OCI-LY7 (cell line): Measurements from ENCODE around the gene GPD2. TPM values are rescaled to one million over a fixed set of nuclear protein-coding genes. Genes with fewer than 3 reads are reported as not detected.

ENCODE experiments used
- BruUV-seq: library from RNA; stranded (reverse); fragments of 400-500 nt; replicated peaks from 2 replicates; lab custom pipeline; 2021; lab: Mats Ljungman, UMichigan
- CTCF ChIA-PET: fragments of 300-600 bp; sonication (Branson Sonifier 250); formaldehyde crosslinking; loops from one replicate; lab custom pipeline; 2022; ENCODE audit warnings: antibody characterized with exemption; ENCODE audit not compliant: unreplicated experiment; lab: Charles Lee
- POLR2A ChIA-PET: fragments of 300-600 bp; sonication (Branson Sonifier 250); formaldehyde crosslinking; loops from one replicate; lab custom pipeline; 2022; ENCODE audit warnings: antibody characterized with exemption; lab: Charles Lee
- DNase-seq: peaks from one replicate; pipeline ENCODE4 v3.0.0-alpha.2; 2015; ENCODE audit warnings: low spot score
- H2AFZ ChIP-seq: fragments of 200-600 bp; sonication (generic), shearing (Covaris generic); 2 replicates; pipeline ENCODE4 v1.6.1; 2014; ENCODE audit warnings: mild to moderate bottlenecking, antibody characterized with exemption, low read length, moderate library complexity
- H3K27ac ChIP-seq: fragments of 200-600 bp; sonication (generic); 2 replicates; pipeline ENCODE4 v1.5.1; 2014; ENCODE audit warnings: mixed run types, low read depth, mild to moderate bottlenecking, moderate library complexity, low read length, inconsistent platforms; ENCODE audit not compliant: poor library complexity, severe bottlenecking
- H3K36me3 ChIP-seq: fragments of 200-600 bp; sonication (generic); 2 replicates; pipeline ENCODE4 v1.6.1; 2014; ENCODE audit warnings: mild to moderate bottlenecking, antibody characterized with exemption, low read length, moderate library complexity, mixed read lengths; ENCODE audit not compliant: insufficient read depth
- H3K4me1 ChIP-seq: fragments of 200-600 bp; sonication (generic); 2 replicates; pipeline ENCODE4 v1.5.1; 2014; ENCODE audit warnings: mild to moderate bottlenecking, low read length; ENCODE audit not compliant: insufficient read depth, poor library complexity, severe bottlenecking
- H3K4me2 ChIP-seq: fragments of 200-600 bp; sonication (generic); 2 replicates; pipeline ENCODE4 v1.6.1; 2014; ENCODE audit warnings: mild to moderate bottlenecking, low read length
- H3K4me3 ChIP-seq: fragments of 200-600 bp; sonication (generic); 2 replicates; pipeline ENCODE4 v1.5.1; 2014; ENCODE audit warnings: mild to moderate bottlenecking, low read depth, low read length; ENCODE audit not compliant: poor library complexity, severe bottlenecking
- H3K79me2 ChIP-seq: fragments of 200-600 bp; sonication (generic); 2 replicates; pipeline ENCODE4 v1.6.1; 2016; ENCODE audit warnings: low read depth, mild to moderate bottlenecking, low read length, moderate library complexity, mixed read lengths; ENCODE audit not compliant: insufficient read depth
- H3K9me2 ChIP-seq: fragments of 200-600 bp; sonication (generic); 2 replicates; pipeline ENCODE4 v1.6.1; 2016; ENCODE audit warnings: mild to moderate bottlenecking, low read length, mixed read lengths; ENCODE audit not compliant: insufficient read depth
- H3K9me3 ChIP-seq: fragments of 200-600 bp; sonication (generic); 2 replicates; pipeline ENCODE4 v1.6.1; 2014; ENCODE audit warnings: mild to moderate bottlenecking, mixed run types, low read length, mixed read lengths
- H4K20me1 ChIP-seq: fragments of 200-600 bp; sonication (generic); 2 replicates; pipeline ENCODE4 v1.6.1; 2014; ENCODE audit warnings: mild to moderate bottlenecking, antibody characterized with exemption, low read length, moderate library complexity, mixed read lengths; ENCODE audit not compliant: insufficient read depth
- CTCF ChIP-seq: fragments of 200-600 bp; sonication (generic); conservative IDR thresholded peaks from 2 replicates; pipeline ENCODE4 v1.5.1; 2014; ENCODE audit warnings: mild to moderate bottlenecking, antibody characterized with exemption, low read length, moderate library complexity, mixed read lengths
- EZH2phosphoT487 ChIP-seq: fragments of 200-600 bp; sonication (generic); IDR thresholded peaks from 2 replicates; pipeline ENCODE4 v1.6.1; 2018; ENCODE audit warnings: low read depth, borderline replicate concordance, mild to moderate bottlenecking, mixed run types, antibody characterized with exemption, low read length, moderate library complexity, mixed read lengths
- intact Hi-C: fragments of 100-400 bp; cut with micrococcal nuclease; formaldehyde crosslinking; loops from one replicate; pipeline ENCODE4 v1.10.0; 2022; ENCODE audit not compliant: unreplicated experiment
- total RNA-seq, 2 experiments: library from RNA; depleted of rRNA in 1 of 2; stranded (reverse); fragments of >200 nt in 1 of 2; shearing (Covaris generic) in 1 of 2; gene quantifications; 2 replicates each; pipeline ENCODE4 v1.2.3, GENCODE V29; 2014 to 2022

The GPD2 gene
- total RNA-seq, 2 experiments from 2014 or later = 6.6 to 20.2 TPM

- Histone ChIP-seq H3K79me2 (no peaks in the 10 kb centered on the region), H4K20me1 (no peaks in the 10 kb centered on the region), H2AFZ (no peak overlapping the region), H3K27ac (no peak overlapping the region), H3K9me3 (no peaks in the 10 kb centered on the region), H3K4me1 (no peaks in the 10 kb centered on the region), H3K36me3 (no peaks in the 10 kb centered on the region), H3K9me2 (no peaks in the 10 kb centered on the region), H3K4me3 (no peak overlapping the region), H3K4me2 (no peak overlapping the region)
- TF ChIP-seq EZH2phosphoT487 (no peak), CTCF (no peak)
- BruUV-seq = no TSS peak
- ChIA-PET CTCF (no interaction called here), POLR2A (interaction anchor here (0.8 to 1.0 kb wide), 2 partner anchors 8 to 10 kb away, joined by 3 read pairs; no protein-coding TSS in a partner anchor)
- intact Hi-C loops = no loop called here
- no peak for DNase-seq
Measured at GRCh38 chr2:156532989-156533388, 96.8 kb downstream of the GPD2 start.

GRCh38 chr2:156536534-156536933 is 100.4 kb downstream of the GPD2 start:
- Histone ChIP-seq H3K4me3 (no peak overlapping the region), H3K27ac (no peak overlapping the region), H3K36me3 (no peaks in the 10 kb centered on the region), H3K79me2 (no peaks in the 10 kb centered on the region), H3K4me2 (no peak overlapping the region), H3K9me3 (no peaks in the 10 kb centered on the region), H4K20me1 (no peaks in the 10 kb centered on the region), H3K9me2 (no peaks in the 10 kb centered on the region), H2AFZ (no peak overlapping the region), H3K4me1 (no peaks in the 10 kb centered on the region)
- TF ChIP-seq CTCF = no peak
- POLR2A ChIA-PET = no interaction called here
- no peak for DNase-seq
- intact Hi-C loops = no loop called here
- no TSS peak for BruUV-seq
- CTCF ChIA-PET = no interaction called here

- Histone ChIP-seq H2AFZ (no peak overlapping the region), H3K27ac (no peak overlapping the region), H4K20me1 (no peaks in the 10 kb centered on the region), H3K4me1 (no peaks in the 10 kb centered on the region), H3K79me2 (no peaks in the 10 kb centered on the region), H3K9me3 (no peaks in the 10 kb centered on the region), H3K9me2 (no peaks in the 10 kb centered on the region), H3K4me2 (no peak overlapping the region), H3K4me3 (no peak overlapping the region), H3K36me3 (no peaks in the 10 kb centered on the region)
- TF ChIP-seq EZH2phosphoT487 (no peak), CTCF (no peak)
- intact Hi-C loops = no loop called here
- BruUV-seq = no TSS peak
- POLR2A ChIA-PET = no interaction called here
- CTCF ChIA-PET = no interaction called here
- DNase-seq = no peak
Measured at GRCh38 chr2:156537141-156537540, 101.0 kb downstream of the GPD2 start.
